Cardiac fibroblast (primary cell): ENCODE results near the gene LMLN.
"Not testable (repeated sequence)": the region's sequence is repeated elsewhere in the genome, so short reads cannot be mapped to it uniquely, and the experiment has no call there.

Experiments used
- DNase-seq, 2 donors: peaks; one replicate each; pipeline versions ENCODE4 v3.0.0 to v3.0.0-alpha.2; 2010; ENCODE audit warnings: low read depth in 2 of 2
- H3K4me3 ChIP-seq, 2 donors: replicated peaks in 1 of 2; 1 replicate in 1 of 2; 2 replicates in 1 of 2; pipeline ENCODE4 v1.5.1; 2011; ENCODE audit warnings: low read depth in 2 of 2, low read length in 2 of 2, mild to moderate bottlenecking in 2 of 2, moderate library complexity in 1 of 2
- CTCF ChIP-seq: IDR thresholded peaks from one replicate; pipeline ENCODE4 v1.5.1; 2011; ENCODE audit warnings: low read depth, mild to moderate bottlenecking, low read length, inconsistent platforms

LMLN gene

GRCh38 chr3:198032039-198032936 is 72.3 kb downstream of the LMLN start:
- no peak overlapping the region for H3K4me3 ChIP-seq
- peak; percentile 11 to 35 for DNase-seq
- no peak for TF ChIP-seq CTCF

- no peak overlapping the region for H3K4me3 ChIP-seq
- DNase-seq: no peak
- no peak for TF ChIP-seq CTCF
Measured at GRCh38 chr3:198043119-198043518, 83.1 kb downstream of the LMLN start.

GRCh38 chr3:198046120-198046857 is 86.3 kb downstream of the LMLN start:
- no peak overlapping the region for H3K4me3 ChIP-seq
- no peak for DNase-seq
- no peak for TF ChIP-seq CTCF

- DNase-seq: no peak
- TF ChIP-seq CTCF: no peak
Measured at GRCh38 chr3:198048445-198048844, 88.4 kb downstream of the LMLN start.

GRCh38 chr3:198051836-198052235 is 91.8 kb downstream of the LMLN start:
- no peak overlapping the region for H3K4me3 ChIP-seq
- no peak for DNase-seq
- no peak for TF ChIP-seq CTCF

More at GRCh38 chr3:198048445-198048844, 88.4 kb downstream of the LMLN start:
- no peak overlapping the region for H3K4me3 ChIP-seq

- not testable (repeated sequence) for DNase-seq, H3K4me3 ChIP-seq
Measured at GRCh38 chr3:198053462-198053861, 93.4 kb downstream of the LMLN start.
